HepG2 (cell line): Measurements from ENCODE around the gene FGF14.

Experiments
- HBP1 ChIP-seq: IDR thresholded peaks from 2 replicates; pipeline ENCODE4 v1.6.1; 2016; ENCODE audit warnings: low read depth, control low read depth
- POLR2AphosphoS5 ChIP-seq: IDR thresholded peaks from 2 replicates; pipeline ENCODE4 v1.6.1; 2012; ENCODE audit warnings: low read depth, low read length
- RELA ChIP-seq: sonication (generic); formaldehyde crosslinking; IDR thresholded peaks from 2 replicates; pipeline ENCODE4 v1.4.0; 2020; ENCODE audit warnings: missing genetic modification reagents
- TF ChIP-seq, protein P1 (sequence below): sonication (generic); formaldehyde crosslinking; IDR thresholded peaks from 2 replicates; pipeline ENCODE4 v1.5.0; 2020; ENCODE audit warnings: missing genetic modification reagents

- TF ChIP-seq POLR2AphosphoS5 (no peak), RELA (CRISPR knock-in tag) (no peak), HBP1 (CRISPR knock-in tag) (no peak)
- TF ChIP-seq, protein P1, sequence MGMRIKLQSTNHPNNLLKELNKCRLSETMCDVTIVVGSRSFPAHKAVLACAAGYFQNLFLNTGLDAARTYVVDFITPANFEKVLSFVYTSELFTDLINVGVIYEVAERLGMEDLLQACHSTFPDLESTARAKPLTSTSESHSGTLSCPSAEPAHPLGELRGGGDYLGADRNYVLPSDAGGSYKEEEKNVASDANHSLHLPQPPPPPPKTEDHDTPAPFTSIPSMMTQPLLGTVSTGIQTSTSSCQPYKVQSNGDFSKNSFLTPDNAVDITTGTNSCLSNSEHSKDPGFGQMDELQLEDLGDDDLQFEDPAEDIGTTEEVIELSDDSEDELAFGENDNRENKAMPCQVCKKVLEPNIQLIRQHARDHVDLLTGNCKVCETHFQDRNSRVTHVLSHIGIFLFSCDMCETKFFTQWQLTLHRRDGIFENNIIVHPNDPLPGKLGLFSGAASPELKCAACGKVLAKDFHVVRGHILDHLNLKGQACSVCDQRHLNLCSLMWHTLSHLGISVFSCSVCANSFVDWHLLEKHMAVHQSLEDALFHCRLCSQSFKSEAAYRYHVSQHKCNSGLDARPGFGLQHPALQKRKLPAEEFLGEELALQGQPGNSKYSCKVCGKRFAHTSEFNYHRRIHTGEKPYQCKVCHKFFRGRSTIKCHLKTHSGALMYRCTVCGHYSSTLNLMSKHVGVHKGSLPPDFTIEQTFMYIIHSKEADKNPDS = no peak
These were observed 471.5 kb downstream of the FGF14 start for GRCh38 chr13:101930331-101930730.
